Brain microvascular endothelial cell (primary cell): ENCODE measurements around the gene CES3.

Experiments used
- DNase-seq: peaks from one replicate; pipeline ENCODE4 v3.0.0-alpha.2; 2020
- H3K27ac ChIP-seq: fragments of 250-450 bp; sonication (Bioruptor Pico); 2 replicates; pipeline ENCODE4 v1.5.1; 2020; ENCODE audit warnings: mild to moderate bottlenecking, moderate library complexity
- H3K27me3 ChIP-seq: fragments of 250-450 bp; sonication (Bioruptor Pico); replicated peaks from 2 replicates; pipeline ENCODE4 v1.5.1; 2020; ENCODE audit warnings: mild to moderate bottlenecking
- H3K36me3 ChIP-seq: fragments of 250-450 bp; sonication (Bioruptor Pico); replicated peaks from 2 replicates; pipeline ENCODE4 v1.5.1; 2020; ENCODE audit warnings: mild to moderate bottlenecking
- H3K4me3 ChIP-seq: 2 replicates; pipeline ENCODE4 v1.5.1; 2011; ENCODE audit warnings: low read depth, mild to moderate bottlenecking, control low read depth, low read length, moderate library complexity
- CTCF ChIP-seq: IDR thresholded peaks from 2 replicates; pipeline ENCODE4 v1.5.1; 2011; ENCODE audit warnings: low read depth, mild to moderate bottlenecking, moderate library complexity, low read length, control low read depth, inconsistent platforms; ENCODE audit errors: missing control alignments
- in situ Hi-C: cut with HindIII; loops from 2 replicates; pipeline ENCODE4 v1.10.0; 2017; ENCODE audit warnings: low sequenced_read_pairs, low pct_ligation_motif_present

CES3 gene

GRCh38 chr16:67013823-67014633 is 53.0 kb downstream of the CES3 start:
- peak; percentile 18 for DNase-seq
- Histone ChIP-seq H3K36me3 (no peaks in the 10 kb centered on the region), H3K27me3 (no peaks in the 10 kb centered on the region), H3K27ac (no peak overlapping the region), H3K4me3 (peak overlapping the region; percentile 47)
- in situ Hi-C loops = no loop called here
- peak; percentile 14 for TF ChIP-seq CTCF

- Histone ChIP-seq H3K27ac (no peak overlapping the region), H3K36me3 (no peaks in the 10 kb centered on the region), H3K4me3 (peak overlapping the region; percentile 47), H3K27me3 (no peaks in the 10 kb centered on the region)
- no peak for TF ChIP-seq CTCF
- no peak for DNase-seq
- in situ Hi-C loops = no loop called here
Observed at GRCh38 chr16:67014634-67015312, 53.7 kb downstream of the CES3 start.

GRCh38 chr16:67015313-67015731 is 54.3 kb downstream of the CES3 start:
- H3K4me3 ChIP-seq = no peak overlapping the region
- in situ Hi-C loops = no loop called here
- H3K27ac ChIP-seq = no peak overlapping the region
- H3K27me3 ChIP-seq = no peaks in the 10 kb centered on the region
- TF ChIP-seq CTCF = no peak
- no peaks in the 10 kb centered on the region for H3K36me3 ChIP-seq
- DNase-seq = no peak

- DNase-seq = no peak
- Histone ChIP-seq H3K36me3 (no peaks in the 10 kb centered on the region), H3K27ac (no peak overlapping the region), H3K4me3 (no peak overlapping the region), H3K27me3 (no peaks in the 10 kb centered on the region)
- no peak for TF ChIP-seq CTCF
- in situ Hi-C loops = no loop called here
Observed at GRCh38 chr16:67016143-67016542, 55.1 kb downstream of the CES3 start.

- H3K4me3 ChIP-seq = no peak overlapping the region
- in situ Hi-C loops = no loop called here
- no peaks in the 10 kb centered on the region for H3K36me3 ChIP-seq
- H3K27ac ChIP-seq = no peak overlapping the region
- no peak for DNase-seq
- TF ChIP-seq CTCF = no peak
- no peaks in the 10 kb centered on the region for H3K27me3 ChIP-seq
Observed at GRCh38 chr16:67016681-67017420, 55.8 kb downstream of the CES3 start.
